B cell (primary cell): ENCODE measurements around the gene FBXO48. TPM values are rescaled to one million over a fixed set of nuclear protein-coding genes. Genes with fewer than 3 reads are reported as not detected.

Experiments
- ATAC-seq: fragments of 200-7000 bp; cut with Tn5 transposase; one replicate; pipeline ENCODE4 v1.10.0; 2021; ENCODE audit warnings: low read depth, mild to moderate bottlenecking, moderate number of reproducible peaks, moderate library complexity
- CTCF ChIA-PET: fragments of 350-600 bp; sonication (Branson Sonifier 250); formaldehyde crosslinking; loops from one replicate; lab custom pipeline; 2021; ENCODE audit warnings: antibody characterized with exemption, inconsistent platforms; lab: Charles Lee
- POLR2A ChIA-PET: fragments of 350-600 bp; sonication (Branson Sonifier 250); formaldehyde crosslinking; loops from one replicate; lab custom pipeline; 2021; ENCODE audit warnings: antibody characterized with exemption; lab: Charles Lee
- DNase-seq: peaks from one replicate; pipeline ENCODE4 v3.0.0; 2013
- H2AFZ ChIP-seq: 2 replicates; pipeline ENCODE4 v1.6.1; 2012; ENCODE audit warnings: mild to moderate bottlenecking, low read depth, low read length; ENCODE audit not compliant: insufficient read depth, poor library complexity, severe bottlenecking
- H3K27ac ChIP-seq, 2 donors: 1 replicate in 1 of 2; 2 replicates in 1 of 2; pipeline ENCODE4 v1.5.1; 2012 to 2013; ENCODE audit warnings: low read length in 2 of 2, mild to moderate bottlenecking in 2 of 2, moderate library complexity in 1 of 2
- H3K27me3 ChIP-seq, 4 experiments: fragments of 200-600 bp in 1 of 4; sonication (generic) in 1 of 4; replicated peaks in 1 of 4; 1 replicate in 2 of 4; 2 replicates in 2 of 4; pipeline versions ENCODE4 v1.6.1 to v1.7.0; 2013 to 2016; ENCODE audit warnings: low read length in 3 of 4, mild to moderate bottlenecking in 2 of 4, mixed read lengths in 1 of 4, moderate library complexity in 1 of 4; ENCODE audit not compliant: insufficient read depth in 4 of 4, control insufficient read depth in 3 of 4; ENCODE audit errors: control extremely low read depth in 1 of 4
- H3K36me3 ChIP-seq, 2 experiments: replicated peaks in 1 of 2; 1 replicate in 1 of 2; 2 replicates in 1 of 2; pipeline versions ENCODE4 v1.6.1 to v1.7.1; 2013; ENCODE audit warnings: low read length in 1 of 2; ENCODE audit not compliant: insufficient read depth in 2 of 2, control insufficient read depth in 1 of 2; ENCODE audit errors: control extremely low read depth in 1 of 2, extremely low read depth in 1 of 2
- H3K4me1 ChIP-seq, 2 donors: fragments of 200-600 bp in 1 of 2; sonication (generic) in 1 of 2; 1 replicate in 1 of 2; 2 replicates in 1 of 2; pipeline versions ENCODE4 v1.5.1 to v1.6.1; 2013 to 2017; ENCODE audit warnings: low read length in 2 of 2; ENCODE audit not compliant: control insufficient read depth in 2 of 2, insufficient read depth in 2 of 2
- H3K4me2 ChIP-seq: replicated peaks from 2 replicates; pipeline ENCODE3; 2012; ENCODE audit warnings: mild to moderate bottlenecking, low read depth, low read length; ENCODE audit not compliant: poor library complexity, severe bottlenecking
- H3K4me3 ChIP-seq, 5 experiments: fragments of 200-600 bp in 1 of 5; sonication (generic) in 1 of 5; 1 replicate in 3 of 5; 2 replicates in 2 of 5; pipeline versions ENCODE4 v1.5.1 to v1.7.0; 2011 to 2016; ENCODE audit warnings: low read length in 4 of 5, mild to moderate bottlenecking in 4 of 5, low read depth in 2 of 5, control low read depth in 1 of 5, moderate library complexity in 1 of 5; ENCODE audit not compliant: insufficient read depth in 1 of 5; ENCODE audit errors: control extremely low read depth in 1 of 5, extremely low read depth in 1 of 5
- H3K79me2 ChIP-seq: fragments of 200-600 bp; sonication (generic); one replicate; pipeline ENCODE4 v1.6.0; 2016; ENCODE audit warnings: low read length; ENCODE audit not compliant: control insufficient read depth, insufficient read depth
- H3K9ac ChIP-seq: fragments of 200-600 bp; sonication (generic); 2 replicates; pipeline ENCODE4 v1.6.1; 2017; ENCODE audit warnings: mild to moderate bottlenecking, low read length, moderate library complexity
- H3K9me3 ChIP-seq, 3 donors: one replicate each; pipeline versions ENCODE4 v1.6.1 to v1.7.1; 2013; ENCODE audit warnings: low read length in 2 of 3; ENCODE audit not compliant: control insufficient read depth in 2 of 3, insufficient read depth in 1 of 3; ENCODE audit errors: control extremely low read depth in 1 of 3
- H4K20me1 ChIP-seq: 2 replicates; pipeline ENCODE4 v1.6.0; 2012; ENCODE audit warnings: mild to moderate bottlenecking, low read length; ENCODE audit not compliant: insufficient read depth, control insufficient read depth, poor library complexity, severe bottlenecking
- H3K27ac Mint-ChIP-seq: one replicate; pipeline ENCODE4 v1.8.0; 2021; ENCODE audit warnings: mixed read lengths
- H3K27me3 Mint-ChIP-seq: one replicate; pipeline ENCODE4 v1.8.0; 2021; ENCODE audit warnings: mixed read lengths
- H3K4me1 Mint-ChIP-seq: one replicate; pipeline ENCODE4 v1.8.0; 2021; ENCODE audit warnings: mixed read lengths
- H3K4me3 Mint-ChIP-seq: one replicate; pipeline ENCODE4 v1.8.0; 2021; ENCODE audit warnings: mixed read lengths
- H3K9me3 Mint-ChIP-seq: one replicate; pipeline ENCODE4 v1.8.0; 2022; ENCODE audit warnings: mixed read lengths; ENCODE audit not compliant: insufficient read depth
- EZH2 ChIP-seq: IDR thresholded peaks from 2 replicates; pipeline ENCODE4 v1.6.1; 2012; ENCODE audit warnings: borderline replicate concordance, low read depth, mild to moderate bottlenecking, moderate library complexity, low read length; ENCODE audit not compliant: insufficient read depth, poor library complexity, severe bottlenecking
- WGBS: methylation state at CpG from one replicate; pipeline ENCODE4 v1.1.5; 2013; ENCODE audit warnings: missing lambda C conversion rate; ENCODE audit not compliant: insufficient coverage; 5-methylcytosine and 5-hydroxymethylcytosine counted together
- intact Hi-C: fragments of 100-400 bp; cut with micrococcal nuclease; formaldehyde crosslinking; loops from one replicate; pipeline ENCODE4 v1.10.0; 2022
- polyA plus RNA-seq: library from polyadenylated mRNA; depleted of rRNA; stranded (reverse); fragments of >200 nt; gene quantifications from 2 replicates; pipeline ENCODE4 v1.2.3, GENCODE V29; 2012
- total RNA-seq, 2 donors: library from RNA; stranded (reverse); fragments of 120-200 nt in 1 of 2; gene quantifications; 1 replicate in 1 of 2; 2 replicates in 1 of 2; pipeline versions ENCODE4 v1.2.3 to v1.2.4, GENCODE V29; 2013 to 2022
- TF ChIP-seq, protein P1 (sequence below): fragments of 200-600 bp; IDR thresholded peaks from one replicate; pipeline ENCODE4 v1.8.0; 2022; ENCODE audit warnings: antibody characterized with exemption, mild to moderate bottlenecking

FBXO48 gene
- total and polyA plus RNA-seq, 2 donors (not counting 1 experiment from before 2014, with no cell fraction given), result 1.5 to 3.2 TPM

DNA sequence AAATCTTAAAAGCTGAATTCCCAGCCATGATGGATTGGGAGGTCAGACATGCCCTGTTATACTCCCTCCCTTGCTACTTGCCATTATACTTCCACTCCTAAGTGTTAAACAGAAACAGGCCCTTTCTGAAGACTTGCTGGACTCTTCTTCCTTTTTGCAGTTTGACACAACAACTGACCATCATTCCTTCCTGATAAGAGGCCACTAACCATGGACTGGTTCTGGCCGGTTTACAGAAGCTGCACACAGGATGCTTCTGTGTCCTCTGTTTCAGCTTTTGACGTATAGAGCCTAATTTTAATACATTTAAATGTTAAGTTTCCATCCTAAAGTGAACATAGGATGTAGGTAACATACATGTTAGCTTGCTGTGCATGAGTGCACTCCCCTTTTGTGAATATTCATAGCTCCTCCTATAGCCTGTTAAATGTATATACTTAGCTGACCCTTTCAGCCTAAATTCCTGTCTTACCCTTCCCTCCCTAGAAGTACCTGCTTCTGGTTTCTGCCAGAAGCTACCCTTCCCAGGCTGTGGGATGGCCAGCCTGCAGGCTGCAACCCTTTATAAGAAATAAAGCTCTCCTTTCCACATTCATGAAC is 13.2 kb downstream of the FBXO48 start:
- Histone ChIP-seq H3K4me3 (no peak overlapping the region), H3K9me3 (peaks cover 0 to 3% (median 0%) of the 10 kb centered on the region in 3 donors), H3K9ac (no peak overlapping the region), H3K4me1 (no peaks in the 10 kb centered on the region), H3K36me3 (no peaks in the 10 kb centered on the region), H4K20me1 (no peaks in the 10 kb centered on the region), H3K4me2 (no peak overlapping the region), H3K27me3 (no peaks in the 10 kb centered on the region), H3K27ac (no peak overlapping the region), H3K79me2 (no peaks in the 10 kb centered on the region), H2AFZ (peak overlapping the region; percentile 18)
- CTCF ChIA-PET, result interaction anchor here (0.8 to 2.5 kb wide), 8 partner anchors 8 to 471 kb away, joined by 3 to 13 read pairs (median 4); partner anchors contain the start of gene FBXO48
- no CpG with 5 or more reads among the region's 2 CpGs for WGBS
- TF ChIP-seq EZH2, result no peak
- TF ChIP-seq, protein P1, sequence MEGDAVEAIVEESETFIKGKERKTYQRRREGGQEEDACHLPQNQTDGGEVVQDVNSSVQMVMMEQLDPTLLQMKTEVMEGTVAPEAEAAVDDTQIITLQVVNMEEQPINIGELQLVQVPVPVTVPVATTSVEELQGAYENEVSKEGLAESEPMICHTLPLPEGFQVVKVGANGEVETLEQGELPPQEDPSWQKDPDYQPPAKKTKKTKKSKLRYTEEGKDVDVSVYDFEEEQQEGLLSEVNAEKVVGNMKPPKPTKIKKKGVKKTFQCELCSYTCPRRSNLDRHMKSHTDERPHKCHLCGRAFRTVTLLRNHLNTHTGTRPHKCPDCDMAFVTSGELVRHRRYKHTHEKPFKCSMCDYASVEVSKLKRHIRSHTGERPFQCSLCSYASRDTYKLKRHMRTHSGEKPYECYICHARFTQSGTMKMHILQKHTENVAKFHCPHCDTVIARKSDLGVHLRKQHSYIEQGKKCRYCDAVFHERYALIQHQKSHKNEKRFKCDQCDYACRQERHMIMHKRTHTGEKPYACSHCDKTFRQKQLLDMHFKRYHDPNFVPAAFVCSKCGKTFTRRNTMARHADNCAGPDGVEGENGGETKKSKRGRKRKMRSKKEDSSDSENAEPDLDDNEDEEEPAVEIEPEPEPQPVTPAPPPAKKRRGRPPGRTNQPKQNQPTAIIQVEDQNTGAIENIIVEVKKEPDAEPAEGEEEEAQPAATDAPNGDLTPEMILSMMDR, result no peak
- no peak for DNase-seq
- intact Hi-C loops, result loop anchor here (5.0 kb wide), 1 partner anchor 63 kb away; no protein-coding TSS in a partner anchor
- Mint-ChIP-seq H3K27me3 (no peaks in the 10 kb centered on the region), H3K4me3 (no peak overlapping the region), H3K27ac (no peak overlapping the region), H3K4me1 (no peaks in the 10 kb centered on the region), H3K9me3 (peaks cover 4% of the 10 kb centered on the region)
- POLR2A ChIA-PET, result no interaction called here
- no peak for ATAC-seq

DNA sequence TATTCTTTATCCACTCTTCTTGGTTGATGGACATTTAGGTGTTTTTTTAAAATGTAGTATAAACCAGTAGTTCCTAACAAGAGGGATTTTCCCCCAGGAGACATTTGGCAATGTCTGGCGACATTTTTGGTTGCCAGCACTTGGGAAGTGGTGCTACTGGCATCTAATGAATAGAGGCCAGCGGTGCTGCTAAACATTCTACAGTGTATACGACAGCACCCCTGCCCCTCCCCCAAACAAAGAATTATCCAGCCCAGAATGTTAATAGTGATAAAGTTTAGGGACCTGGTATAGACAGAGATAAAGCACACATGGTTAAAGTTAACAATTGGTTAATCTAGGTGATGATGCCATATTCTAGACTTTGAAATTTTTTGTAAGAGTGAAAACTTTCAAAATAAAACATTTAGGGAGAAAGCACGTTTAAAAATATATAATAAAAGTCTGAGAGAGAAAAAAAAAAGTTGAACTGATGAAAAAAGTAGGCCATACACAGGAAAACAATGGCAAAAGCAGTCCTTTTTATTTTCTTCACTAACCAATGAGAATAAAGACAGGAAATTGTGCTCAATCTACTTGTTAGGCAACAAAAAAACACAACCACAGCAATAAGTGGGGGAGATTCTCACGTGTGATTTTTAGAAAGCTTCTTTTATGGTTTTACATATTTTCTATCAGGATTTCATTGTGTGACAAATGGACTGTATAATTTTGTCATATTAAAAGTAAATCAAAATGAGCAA is 14.8 kb downstream of the FBXO48 start:
- ATAC-seq (peak; percentile 24), DNase-seq (peak; percentile 13)
- H4K20me1 ChIP-seq, result no peaks in the 10 kb centered on the region
- ChIA-PET POLR2A (interaction anchor here (0.6 to 0.7 kb wide), 2 partner anchors 42 to 251 kb away, joined by 3 to 4 read pairs; no protein-coding TSS in a partner anchor), CTCF (interaction anchor here (0.8 to 2.5 kb wide), 3 partner anchors 11 to 96 kb away, joined by 3 to 13 read pairs (median 3); no protein-coding TSS in a partner anchor)
- Mint-ChIP-seq H3K27ac (no peak overlapping the region), H3K27me3 (no peaks in the 10 kb centered on the region), H3K4me1 (no peaks in the 10 kb centered on the region), H3K9me3 (peaks cover 4% of the 10 kb centered on the region), H3K4me3 (no peak overlapping the region)
- H3K79me2 ChIP-seq, result no peaks in the 10 kb centered on the region
- no peak overlapping the region for H3K27ac ChIP-seq
- TF ChIP-seq, protein P1, result no peak
- no peak for TF ChIP-seq EZH2
- H3K36me3 ChIP-seq, result no peaks in the 10 kb centered on the region
- 100% methylated on average over 1 of the region's 5 CpGs for WGBS
- H2AFZ ChIP-seq, result no peak overlapping the region
- H3K27me3 ChIP-seq, result no peaks in the 10 kb centered on the region
- peaks cover 0 to 19% (median 0%) of the 10 kb centered on the region in 3 donors for H3K9me3 ChIP-seq
- H3K4me1 ChIP-seq, result no peaks in the 10 kb centered on the region
- H3K4me2 ChIP-seq, result no peak overlapping the region
- H3K4me3 ChIP-seq, result no peak overlapping the region
- intact Hi-C loops, result loop anchor here (5.0 kb wide), 1 partner anchor 65 kb away; no protein-coding TSS in a partner anchor
- H3K9ac ChIP-seq, result no peak overlapping the region
